Activated T-helper 2 cell treated with anti-CD3 and anti-CD28 coated beads, Interferon-gamma antibody, Interleukin-2, Interleukin-4, amounts not matched to agents 10 μg/mL and 5 μg/mL and 100 μg/mL, durations not matched to agents 14 hours and 24 hours and 36 hours (primary cell): Measurements from ENCODE around the gene FTHL17. TPM values are rescaled to one million over a fixed set of nuclear protein-coding genes. Genes with fewer than 3 reads are reported as not detected.

Experiments used
- DNase-seq: peaks from one replicate; pipeline ENCODE4 v3.0.0; 2021; ENCODE audit warnings: low spot score
- H3K27ac Mint-ChIP-seq: one replicate; pipeline ENCODE4 v1.8.0; 2021; ENCODE audit warnings: mixed read lengths
- H3K27me3 Mint-ChIP-seq: one replicate; pipeline ENCODE4 v1.8.0; 2021; ENCODE audit warnings: low read depth, mixed read lengths
- H3K36me3 Mint-ChIP-seq: one replicate; pipeline ENCODE4 v1.8.0; 2021; ENCODE audit warnings: low read depth, mixed read lengths
- H3K4me1 Mint-ChIP-seq: one replicate; pipeline ENCODE4 v1.8.0; 2021; ENCODE audit warnings: low read depth, mixed read lengths
- H3K4me3 Mint-ChIP-seq: one replicate; pipeline ENCODE4 v1.8.0; 2021; ENCODE audit warnings: low read depth, mild to moderate bottlenecking, moderate library complexity, mixed read lengths
- H3K9me3 Mint-ChIP-seq: one replicate; pipeline ENCODE4 v1.8.0; 2021; ENCODE audit warnings: mixed read lengths
- intact Hi-C: fragments of 100-400 bp; cut with micrococcal nuclease; formaldehyde crosslinking; loops from one replicate; pipeline ENCODE4 v1.15.1; 2023
- total RNA-seq: library from RNA; stranded (reverse); gene quantifications from 2 replicates; pipeline ENCODE4 v1.2.3, GENCODE V29; 2022

Gene FTHL17
- total RNA-seq: not detected in 2 replicates

DNA sequence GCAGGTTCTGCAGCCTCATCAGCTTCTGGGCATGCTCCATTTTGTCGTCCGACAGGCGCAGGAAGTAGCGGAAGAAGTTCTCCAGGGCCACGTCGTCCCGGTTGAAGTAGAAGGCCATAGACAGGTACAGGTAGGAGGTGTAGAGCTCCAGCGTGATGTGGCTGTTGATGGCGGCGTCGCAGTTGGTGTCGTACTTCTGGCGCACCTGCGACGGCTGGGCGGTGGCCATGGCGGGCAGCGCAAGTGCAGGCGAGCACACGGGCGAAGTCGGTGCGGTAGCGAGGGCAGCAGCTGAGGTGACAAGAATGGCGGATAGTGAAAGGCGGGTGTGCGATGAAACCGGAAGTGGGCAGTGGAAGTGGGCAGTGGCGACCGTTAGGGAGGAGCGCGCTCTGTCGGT, at the start of gene FTHL17:
FTHL17 (minus strand) TSS at position 317 of the 400 bp plus-strand sequence; CDS start at position 229, 88 bp downstream.
- no peak for DNase-seq
- peaks cover 4% of the 10 kb centered on the region for H3K9me3 Mint-ChIP-seq
- H3K4me3 Mint-ChIP-seq: no peak within 1 kb of the TSS
- intact Hi-C loops: no loop called here
- no peaks in the 10 kb centered on the region for H3K36me3 Mint-ChIP-seq
- no peaks in the 10 kb centered on the region for H3K4me1 Mint-ChIP-seq
- H3K27ac Mint-ChIP-seq: no peak within 1 kb of the TSS
- H3K27me3 Mint-ChIP-seq: no peaks in the 10 kb centered on the region

GRCh38 chrX:31117266-31117665, 45.4 kb upstream of the FTHL17 start:
- no peak for DNase-seq
- Mint-ChIP-seq H3K4me3 (no peak overlapping the region), H3K9me3 (no peaks in the 10 kb centered on the region), H3K4me1 (peaks cover 5% of the 10 kb centered on the region), H3K27ac (no peak overlapping the region), H3K36me3 (no peaks in the 10 kb centered on the region), H3K27me3 (peaks cover 8% of the 10 kb centered on the region)
- intact Hi-C loops: no loop called here

DNA sequence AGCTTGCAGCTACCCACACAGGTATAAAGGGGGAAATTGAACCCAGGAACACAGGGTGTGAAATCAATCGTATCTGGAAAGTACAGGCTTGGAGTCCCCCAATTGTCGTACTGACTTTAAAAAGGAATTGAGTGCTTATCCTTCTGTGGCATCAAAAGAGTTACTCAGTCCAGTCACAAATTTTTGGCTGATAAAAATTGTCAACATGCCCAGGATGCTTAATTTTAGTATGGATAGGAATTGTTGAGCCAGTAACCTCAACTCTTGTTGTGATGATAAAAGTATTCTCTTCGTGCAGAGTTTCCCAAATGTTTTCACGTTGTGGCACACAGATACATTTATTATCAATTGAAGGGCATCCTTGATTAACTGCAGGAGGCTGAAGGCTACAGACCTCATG, 43.6 kb upstream of the FTHL17 start:
- H3K27me3 Mint-ChIP-seq: peaks cover 8% of the 10 kb centered on the region
- peaks cover 5% of the 10 kb centered on the region for H3K4me1 Mint-ChIP-seq
- intact Hi-C loops: no loop called here

DNA sequence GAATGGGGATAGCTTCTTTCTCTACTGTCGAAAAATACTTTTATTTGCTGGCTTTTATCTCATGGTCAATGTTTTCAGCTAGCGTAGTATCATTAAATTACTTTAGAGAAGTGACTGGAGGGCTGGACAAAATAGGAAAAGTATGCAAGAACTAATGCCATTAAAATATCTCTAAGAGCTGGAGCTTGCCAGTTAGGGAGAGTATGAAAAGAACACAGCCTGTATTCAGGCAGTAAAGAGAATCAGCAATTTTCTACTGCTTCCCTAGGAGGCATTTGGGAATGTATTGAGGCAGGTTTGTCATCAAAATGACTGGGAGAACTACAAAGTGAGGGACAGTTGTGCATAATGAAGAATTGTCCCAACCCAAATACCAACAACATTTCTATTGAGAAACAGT, 43.0 kb upstream of the FTHL17 start:
- Mint-ChIP-seq H3K36me3 (no peaks in the 10 kb centered on the region), H3K9me3 (no peaks in the 10 kb centered on the region), H3K27ac (no peak overlapping the region), H3K4me3 (no peak overlapping the region), H3K27me3 (peaks cover 8% of the 10 kb centered on the region), H3K4me1 (peaks cover 5% of the 10 kb centered on the region)
- intact Hi-C loops: no loop called here
- DNase-seq: no peak

More for the DNA sequence above, 43.6 kb upstream of the FTHL17 start:
- DNase-seq: no peak
- no peak overlapping the region for H3K4me3 Mint-ChIP-seq
- no peaks in the 10 kb centered on the region for H3K36me3 Mint-ChIP-seq
- H3K9me3 Mint-ChIP-seq: no peaks in the 10 kb centered on the region
- no peak overlapping the region for H3K27ac Mint-ChIP-seq

DNA sequence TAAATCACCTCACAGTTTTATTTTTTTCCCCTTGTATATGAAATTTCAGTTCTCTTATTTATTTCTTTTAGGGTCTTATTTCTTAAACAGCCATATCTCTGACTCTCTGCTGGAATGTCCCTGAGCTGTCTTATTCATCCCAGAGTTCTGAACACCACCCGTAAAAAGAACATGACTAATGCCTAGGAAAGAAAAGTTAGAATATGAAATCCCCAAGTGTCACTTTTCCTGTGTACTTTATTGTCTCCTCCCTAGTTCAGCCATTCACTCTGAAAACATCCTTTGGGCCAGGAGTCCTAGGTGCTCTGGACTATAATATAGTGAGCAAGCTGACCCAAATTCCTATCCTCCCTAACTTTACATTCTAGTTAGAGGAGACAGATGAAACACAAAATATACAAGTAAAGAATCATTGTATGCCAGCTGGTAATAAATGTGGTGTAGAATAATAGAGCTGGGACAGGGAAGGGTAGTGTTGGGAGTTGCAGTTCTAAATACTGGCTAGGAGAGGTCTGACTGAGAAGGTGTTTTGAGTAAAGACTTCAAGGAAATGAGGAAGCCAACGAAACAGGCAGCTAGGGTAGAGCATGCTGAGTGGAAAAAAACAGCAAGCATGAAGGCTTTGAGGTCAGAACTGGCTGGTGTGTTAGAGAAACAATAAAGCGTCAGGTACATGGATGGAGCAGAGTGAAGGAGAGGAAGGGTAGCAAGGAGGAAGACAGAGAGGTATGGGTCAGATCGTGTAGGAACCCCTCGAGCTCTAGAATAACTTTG, 40.6 kb upstream of the FTHL17 start:
- Mint-ChIP-seq H3K27ac (no peak overlapping the region), H3K4me3 (no peak overlapping the region), H3K36me3 (no peaks in the 10 kb centered on the region), H3K4me1 (peaks cover 5% of the 10 kb centered on the region), H3K9me3 (no peaks in the 10 kb centered on the region), H3K27me3 (peaks cover 8% of the 10 kb centered on the region)
- DNase-seq: no peak
- intact Hi-C loops: no loop called here

GRCh38 chrX:31110657-31111056, 38.8 kb upstream of the FTHL17 start:
- intact Hi-C loops: no loop called here
- peaks cover 5% of the 10 kb centered on the region for H3K27me3 Mint-ChIP-seq

GRCh38 chrX:31099536-31100090, 27.8 kb upstream of the FTHL17 start:
- Mint-ChIP-seq H3K36me3 (no peaks in the 10 kb centered on the region), H3K4me3 (no peak overlapping the region), H3K4me1 (peaks cover 2% of the 10 kb centered on the region), H3K27ac (no peak overlapping the region), H3K9me3 (peaks cover 5% of the 10 kb centered on the region), H3K27me3 (peaks cover 2% of the 10 kb centered on the region)
- intact Hi-C loops: loop anchor here (1.0 to 10.0 kb wide), 5 partner anchors 37 to 447 kb away; partner anchors contain the start of gene GK
- peak; percentile 9 for DNase-seq

More at GRCh38 chrX:31110657-31111056, 38.8 kb upstream of the FTHL17 start:
- H3K36me3 Mint-ChIP-seq: no peaks in the 10 kb centered on the region
- peaks cover 5% of the 10 kb centered on the region for H3K4me1 Mint-ChIP-seq
- H3K27ac Mint-ChIP-seq: no peak overlapping the region
- H3K4me3 Mint-ChIP-seq: no peak overlapping the region
- DNase-seq: no peak
- H3K9me3 Mint-ChIP-seq: no peaks in the 10 kb centered on the region

DNA sequence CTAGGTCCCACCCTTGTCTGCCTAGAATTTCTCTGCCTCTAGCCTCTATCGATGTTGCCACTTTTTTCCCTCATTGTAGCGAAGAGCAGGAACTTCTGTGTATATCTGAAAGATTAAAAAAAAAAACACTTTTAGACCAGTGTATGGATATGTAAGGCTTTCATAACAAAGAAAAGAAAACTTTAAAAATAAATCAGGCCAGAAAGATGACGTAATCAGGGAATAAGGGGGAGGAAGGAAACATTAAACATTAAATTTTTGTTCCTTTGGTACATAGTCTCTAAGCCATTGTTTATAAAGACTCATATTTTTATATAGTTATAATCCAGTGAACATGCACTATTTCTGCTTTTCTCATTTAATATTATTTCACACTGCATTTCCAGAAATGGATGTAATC, 26.2 kb upstream of the FTHL17 start:
- H3K27me3 Mint-ChIP-seq: no peaks in the 10 kb centered on the region
- H3K9me3 Mint-ChIP-seq: peaks cover 5% of the 10 kb centered on the region
- peaks cover 5% of the 10 kb centered on the region for H3K4me1 Mint-ChIP-seq
- no peaks in the 10 kb centered on the region for H3K36me3 Mint-ChIP-seq
- no peak overlapping the region for H3K27ac Mint-ChIP-seq
- H3K4me3 Mint-ChIP-seq: no peak overlapping the region
- intact Hi-C loops: loop anchor here (5.0 to 10.0 kb wide), 2 partner anchors 103 to 446 kb away; partner anchors contain the start of gene GK
- no peak for DNase-seq

GRCh38 chrX:31093639-31093975, 21.8 kb upstream of the FTHL17 start:
- peaks cover 7% of the 10 kb centered on the region for H3K4me1 Mint-ChIP-seq
- no peak overlapping the region for H3K4me3 Mint-ChIP-seq
- H3K9me3 Mint-ChIP-seq: peaks cover 5% of the 10 kb centered on the region
- DNase-seq: no peak
- H3K36me3 Mint-ChIP-seq: no peaks in the 10 kb centered on the region
- H3K27me3 Mint-ChIP-seq: no peaks in the 10 kb centered on the region
- intact Hi-C loops: loop anchor here (10.0 kb wide), 1 partner anchor 99 kb away; no protein-coding TSS in a partner anchor
- no peak overlapping the region for H3K27ac Mint-ChIP-seq

DNA sequence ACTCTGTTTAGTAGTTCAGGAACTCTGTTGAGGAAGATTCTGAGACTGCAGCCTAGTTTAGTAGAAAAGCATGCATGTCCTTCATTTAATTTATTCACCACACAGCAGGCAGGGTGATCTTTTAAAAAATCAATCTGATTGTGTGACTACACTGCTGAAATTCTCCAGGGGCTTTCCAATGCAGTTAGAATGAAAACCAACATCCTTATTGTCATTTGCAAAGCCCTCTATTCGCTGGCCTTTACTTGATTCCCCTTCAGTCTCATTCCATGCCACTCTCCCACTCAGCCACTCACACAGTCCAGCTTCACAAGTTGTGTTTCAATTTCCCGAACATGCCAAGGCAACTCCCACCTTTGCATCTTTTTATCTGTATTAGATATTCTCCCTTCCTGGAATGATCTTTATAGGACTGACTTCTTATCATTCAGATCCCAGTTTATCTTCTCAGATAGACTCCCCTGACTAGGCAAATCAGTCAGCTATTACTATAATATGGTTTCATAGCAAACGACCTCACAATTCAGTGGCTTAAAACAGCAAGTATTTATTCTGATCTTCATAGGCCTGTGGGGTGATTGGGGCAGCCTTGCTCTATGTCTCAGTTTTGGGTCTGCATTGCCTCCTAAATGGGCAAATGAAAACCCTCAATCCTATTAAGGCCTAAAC, 21.3 kb upstream of the FTHL17 start:
- Mint-ChIP-seq H3K9me3 (peaks cover 5% of the 10 kb centered on the region), H3K27me3 (no peaks in the 10 kb centered on the region), H3K4me3 (no peak overlapping the region), H3K36me3 (no peaks in the 10 kb centered on the region), H3K4me1 (peaks cover 7% of the 10 kb centered on the region), H3K27ac (no peak overlapping the region)
- intact Hi-C loops: loop anchor here (10.0 kb wide), 1 partner anchor 98 kb away; no protein-coding TSS in a partner anchor
- no peak for DNase-seq

GRCh38 chrX:31092476-31092875, 20.6 kb upstream of the FTHL17 start:
- no peaks in the 10 kb centered on the region for H3K36me3 Mint-ChIP-seq
- peaks cover 7% of the 10 kb centered on the region for H3K4me1 Mint-ChIP-seq
- no peaks in the 10 kb centered on the region for H3K27me3 Mint-ChIP-seq
- H3K4me3 Mint-ChIP-seq: no peak overlapping the region
- no peak overlapping the region for H3K27ac Mint-ChIP-seq
- DNase-seq: no peak
- intact Hi-C loops: loop anchor here (10.0 kb wide), 1 partner anchor 98 kb away; no protein-coding TSS in a partner anchor
- peaks cover 5% of the 10 kb centered on the region for H3K9me3 Mint-ChIP-seq

DNA sequence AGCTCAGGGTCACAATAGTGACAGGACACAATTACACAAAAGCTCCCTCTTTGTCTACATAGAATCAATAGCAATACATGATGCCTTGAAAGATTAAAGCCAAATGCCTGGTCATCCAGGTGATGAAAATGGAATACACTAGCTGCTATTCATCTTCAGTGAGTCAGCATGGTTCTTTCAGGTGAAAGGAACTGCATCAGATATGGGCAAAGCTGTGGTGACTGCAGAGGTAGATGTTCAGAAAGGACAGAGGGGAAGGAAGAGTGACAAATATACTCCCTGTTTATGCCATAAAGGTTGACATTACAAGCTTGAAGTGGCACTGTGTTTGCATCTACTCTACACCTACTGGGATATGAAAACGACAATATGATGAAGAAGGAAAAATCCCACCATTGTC, 20.0 kb upstream of the FTHL17 start:
- no peak for DNase-seq
- intact Hi-C loops: loop anchor here (10.0 kb wide), 1 partner anchor 97 kb away; no protein-coding TSS in a partner anchor
- H3K4me3 Mint-ChIP-seq: no peak overlapping the region
- peaks cover 5% of the 10 kb centered on the region for H3K9me3 Mint-ChIP-seq
- no peaks in the 10 kb centered on the region for H3K27me3 Mint-ChIP-seq
- no peaks in the 10 kb centered on the region for H3K36me3 Mint-ChIP-seq
- H3K27ac Mint-ChIP-seq: no peak overlapping the region
- H3K4me1 Mint-ChIP-seq: peaks cover 7% of the 10 kb centered on the region

DNA sequence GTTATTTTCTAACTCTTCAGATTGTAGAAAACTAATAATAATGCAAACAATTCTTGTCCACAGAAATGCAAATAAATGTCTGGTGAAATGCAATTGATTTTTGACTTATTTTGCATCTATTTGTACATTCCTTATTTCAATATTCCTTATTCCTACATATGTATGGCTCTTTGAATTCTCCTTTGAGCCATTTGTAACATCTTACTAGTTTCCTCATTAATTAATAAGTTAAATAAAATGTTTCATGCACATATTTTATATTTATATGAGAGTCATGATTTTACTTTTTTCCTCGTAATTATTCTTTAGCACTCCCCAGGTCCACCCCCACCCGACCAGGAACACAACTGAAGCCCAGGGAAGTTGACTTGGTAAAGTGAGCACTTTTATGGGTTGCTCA, 2.7 kb upstream of the FTHL17 start:
- H3K27ac Mint-ChIP-seq: no peak overlapping the region
- intact Hi-C loops: no loop called here
- H3K4me1 Mint-ChIP-seq: no peaks in the 10 kb centered on the region
- no peaks in the 10 kb centered on the region for H3K27me3 Mint-ChIP-seq
- no peak for DNase-seq
- peaks cover 4% of the 10 kb centered on the region for H3K9me3 Mint-ChIP-seq
- no peak overlapping the region for H3K4me3 Mint-ChIP-seq
- no peaks in the 10 kb centered on the region for H3K36me3 Mint-ChIP-seq
